IPS DF 4.7 (cell line): Measurements from ENCODE around the gene PGAP3.

Experiments
- DNase-seq: peaks from one replicate; pipeline ENCODE4 v3.0.0-alpha.2; 2013; ENCODE audit warnings: low spot score; ENCODE audit errors: extremely low read depth

Gene PGAP3

GRCh38 chr17:39639566-39640458 lies 48.0 kb downstream of the PGAP3 start:
- no peak for DNase-seq

GRCh38 chr17:39639043-39639442 lies 48.8 kb downstream of the PGAP3 start:
- DNase-seq = no peak

DNA sequence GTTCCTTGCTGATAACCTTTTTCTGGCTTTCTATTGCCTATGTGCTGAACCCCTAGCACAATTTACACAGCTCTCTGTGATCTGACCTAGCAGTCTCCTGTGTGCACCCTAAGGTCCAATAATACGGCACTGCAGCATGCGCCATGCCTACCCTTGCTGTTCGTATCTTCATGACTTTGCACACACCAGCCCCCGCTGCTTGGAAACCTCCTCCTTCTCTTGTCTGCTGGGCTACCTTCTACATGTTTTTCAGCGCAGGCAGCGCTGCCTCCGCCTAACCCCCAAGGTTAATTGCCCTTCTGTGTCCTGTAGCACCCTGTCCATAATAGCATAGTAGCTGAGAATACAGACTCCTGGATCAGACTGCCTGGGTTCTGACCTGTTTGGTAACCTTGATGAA lies 49.5 kb downstream of the PGAP3 start:
- DNase-seq = no peak

GRCh38 chr17:39636927-39637736 lies 50.7 kb downstream of the PGAP3 start, which contains the start of gene STARD3:
Gene STARD3 (plus strand): TSS chr17:39637144. CDS start chr17:39653532, 16,388 bp downstream.
- no peak for DNase-seq

DNA sequence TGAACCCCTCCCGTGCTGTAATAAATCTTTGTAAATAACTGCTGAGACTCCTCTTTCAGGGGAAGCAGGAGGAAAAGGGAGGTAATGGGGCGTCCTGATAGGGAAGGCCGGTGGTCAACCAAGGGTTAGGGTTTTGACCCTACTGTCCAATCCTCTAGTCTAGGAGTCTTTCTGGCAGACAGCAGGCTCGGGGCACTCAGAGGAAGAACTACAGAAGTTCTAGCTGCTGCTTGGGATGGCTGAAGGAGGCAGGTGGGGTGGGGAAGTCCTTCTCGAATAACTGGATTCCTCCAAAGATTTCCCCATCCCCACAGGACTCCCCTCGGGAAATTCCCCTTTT lies 51.3 kb downstream of the PGAP3 start:
- DNase-seq = no peak

GRCh38 chr17:39635614-39636176 lies 52.2 kb downstream of the PGAP3 start:
- DNase-seq = no peak

- DNase-seq = no peak
These were observed 53.4 kb downstream of the PGAP3 start for GRCh38 chr17:39634384-39634871.

DNA sequence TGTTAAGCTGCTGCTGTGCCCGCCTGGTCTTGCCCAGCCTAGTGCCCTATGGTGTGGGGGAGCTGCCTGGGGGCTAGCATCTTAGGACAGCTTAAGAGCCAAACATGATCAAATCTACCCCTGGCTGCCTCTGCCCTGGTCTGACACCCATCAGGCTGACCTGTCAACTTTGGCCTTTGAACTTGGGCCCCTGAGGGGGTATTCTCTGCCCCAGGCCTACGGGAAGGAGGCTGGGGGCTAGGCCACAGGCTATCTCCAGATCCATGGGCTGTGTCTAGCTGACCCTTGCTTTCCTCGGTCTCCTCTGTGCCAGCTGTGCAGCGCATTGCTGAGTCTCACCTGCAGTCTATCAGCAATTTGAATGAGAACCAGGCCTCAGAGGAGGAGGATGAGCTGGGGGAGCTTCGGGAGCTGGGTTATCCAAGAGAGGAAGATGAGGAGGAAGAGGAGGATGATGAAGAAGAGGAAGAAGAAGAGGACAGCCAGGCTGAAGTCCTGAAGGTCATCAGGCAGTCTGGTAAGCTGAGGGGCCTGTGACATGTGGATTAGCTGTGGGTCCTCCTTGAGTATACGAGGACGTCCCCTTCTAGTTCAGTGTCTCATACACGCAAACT lies 54.2 kb downstream of the PGAP3 start:
- no peak for DNase-seq

- DNase-seq = no peak
These were observed 55.5 kb downstream of the PGAP3 start for GRCh38 chr17:39632153-39632941.

DNA sequence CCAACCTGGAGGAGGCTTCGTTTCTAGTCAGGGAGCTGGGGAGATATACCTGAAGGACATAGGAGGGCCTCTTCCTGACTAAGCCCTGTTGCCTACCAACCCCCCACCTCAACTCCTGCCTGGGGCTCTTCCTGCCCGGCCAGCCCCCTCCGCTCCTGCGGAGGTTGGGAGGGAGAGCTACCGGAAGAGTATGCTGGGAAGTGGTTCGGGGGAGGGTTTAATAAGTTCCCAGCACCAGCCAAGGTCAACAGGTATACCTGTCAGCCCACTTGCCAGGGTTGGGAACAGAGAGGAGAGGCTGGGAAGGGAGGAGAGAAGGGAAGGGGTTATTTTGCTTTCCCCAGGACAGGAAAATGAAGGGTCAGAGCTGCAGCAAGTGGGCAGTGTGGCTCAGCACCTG lies 56.5 kb downstream of the PGAP3 start:
- DNase-seq = no peak

DNA sequence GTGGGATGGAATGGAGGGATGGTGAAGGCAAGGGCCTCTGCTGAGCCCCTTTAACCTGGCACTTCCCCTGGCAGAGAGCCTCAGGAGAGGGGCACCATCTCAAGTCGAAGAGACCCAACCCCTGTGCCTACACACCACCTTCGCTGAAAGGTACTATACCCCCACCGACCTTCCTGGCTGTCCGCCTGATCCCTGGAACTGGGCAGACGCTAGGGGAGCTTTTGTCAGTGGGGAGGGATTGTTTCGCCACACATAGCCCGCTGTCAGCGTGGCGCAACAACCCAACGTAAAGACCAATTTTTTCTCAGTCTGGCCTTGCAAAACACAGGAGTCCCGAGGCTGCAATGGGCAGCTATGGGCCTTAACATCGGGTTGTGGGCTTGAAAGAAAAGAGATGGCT lies 58.0 kb downstream of the PGAP3 start:
- DNase-seq = no peak

- no peak for DNase-seq
These were observed 58.4 kb downstream of the PGAP3 start for GRCh38 chr17:39629494-39629880.

DNA sequence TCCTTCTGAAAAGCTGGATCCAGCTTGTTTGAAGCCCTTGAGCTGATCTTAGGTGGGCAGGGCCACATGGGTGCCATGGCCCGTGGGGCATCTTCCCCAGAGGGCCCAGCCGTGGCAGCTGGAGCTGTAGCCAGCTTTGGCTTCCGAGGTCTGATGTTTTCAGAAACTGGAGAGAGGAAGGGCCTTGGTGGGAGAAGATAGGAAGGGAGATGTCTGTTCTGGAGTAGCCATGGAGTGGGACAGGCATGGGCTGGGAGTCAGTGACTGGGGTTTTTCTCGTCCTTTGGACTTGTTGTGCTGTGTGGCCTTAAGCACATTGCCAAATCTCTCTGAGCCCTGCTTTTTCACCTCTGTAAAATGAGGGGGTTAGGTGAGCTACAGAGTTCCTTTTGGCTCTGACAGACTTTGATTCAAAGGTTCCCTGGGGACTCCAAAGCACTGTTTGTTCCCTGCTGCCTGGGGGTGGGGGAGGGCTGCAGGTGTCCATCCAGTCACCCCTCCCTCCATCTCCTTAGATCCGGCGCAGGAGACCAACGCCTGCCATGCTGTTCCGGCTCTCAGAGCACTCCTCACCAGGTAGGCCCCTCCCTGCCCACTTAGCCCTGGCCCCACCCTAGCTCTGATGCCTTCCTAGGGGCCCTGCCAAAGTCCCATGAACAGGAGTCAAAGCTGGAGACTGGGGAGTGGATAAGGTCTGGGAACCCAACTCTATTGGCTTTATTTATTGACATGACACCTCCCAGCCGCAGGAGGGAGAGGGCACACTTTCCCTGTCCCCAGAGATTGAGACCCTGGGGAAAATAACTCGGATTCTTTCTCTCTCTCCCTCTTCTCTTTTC lies 59.0 kb downstream of the PGAP3 start:
- no peak for DNase-seq

DNA sequence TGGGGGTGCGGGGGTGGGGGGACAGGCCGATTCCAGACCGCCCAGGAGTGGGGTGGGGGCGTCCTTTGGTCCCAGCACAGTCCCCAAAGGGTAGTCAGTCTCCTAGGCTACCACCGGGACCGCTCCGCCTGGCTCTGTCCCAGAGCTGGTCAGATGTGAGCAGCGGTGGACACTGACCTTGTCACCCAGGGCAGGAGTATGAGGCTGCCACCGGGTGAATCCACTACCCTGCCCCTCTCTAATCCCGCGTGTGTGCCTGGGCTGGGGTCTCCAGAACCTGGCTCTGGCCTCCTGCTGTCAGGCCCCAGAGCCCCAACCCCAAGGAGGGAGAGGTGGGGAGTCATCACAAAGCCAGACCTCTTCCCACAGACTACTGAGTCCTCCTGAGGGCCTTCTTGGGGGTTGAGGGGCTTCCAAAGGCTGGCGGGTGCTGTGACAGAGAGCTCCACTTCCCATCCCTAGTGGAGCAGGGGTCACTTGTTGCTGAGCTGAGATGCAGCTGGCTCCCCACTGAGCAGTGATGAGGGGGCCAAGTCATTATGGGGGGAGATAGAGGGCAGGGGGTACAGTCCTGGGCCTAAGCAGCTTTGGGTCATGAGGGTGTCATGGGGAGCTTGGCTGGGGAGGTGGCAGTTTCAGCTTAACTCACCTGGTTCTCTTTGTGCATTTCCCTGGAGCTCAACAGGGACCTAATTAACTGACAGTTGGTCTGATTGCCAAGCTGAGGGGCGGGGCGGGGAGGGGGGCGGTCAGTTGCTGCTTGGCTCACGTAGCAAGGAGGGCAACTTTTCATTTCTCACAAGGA lies 59.9 kb downstream of the PGAP3 start:
- no peak for DNase-seq

GRCh38 chr17:39627047-39627711 lies 60.7 kb downstream of the PGAP3 start:
- DNase-seq = no peak

GRCh38 chr17:39626171-39627046 lies 61.4 kb downstream of the PGAP3 start, which contains the start of gene PPP1R1B:
Gene PPP1R1B (plus strand): TSS chr17:39626952. CDS start chr17:39627393, 441 bp downstream.
- no peak for DNase-seq

- DNase-seq = no peak
These were observed 62.6 kb downstream of the PGAP3 start for GRCh38 chr17:39625198-39625785.
